Osteoblast (primary cell): ENCODE data around the gene MAPK14. TPM values are rescaled to one million over a fixed set of nuclear protein-coding genes. Genes with fewer than 3 reads are reported as not detected.

Experiments used
- DNase-seq: peaks from one replicate; pipeline ENCODE4 v3.0.0; 2011; ENCODE audit warnings: low spot score, mixed read lengths; ENCODE audit not compliant: insufficient read length; ENCODE audit errors: missing footprints
- H2AFZ ChIP-seq: 2 replicates; pipeline ENCODE4 v1.6.0; 2011; ENCODE audit warnings: mild to moderate bottlenecking, low read length
- H3K27ac ChIP-seq: 2 replicates; pipeline ENCODE4 v1.5.1; 2011; ENCODE audit warnings: mild to moderate bottlenecking, low read depth, low read length, moderate library complexity
- H3K27me3 ChIP-seq: 2 replicates; pipeline ENCODE4 v1.6.0; 2012; ENCODE audit warnings: mild to moderate bottlenecking, control low read depth, inconsistent platforms, low read length, moderate library complexity; ENCODE audit not compliant: insufficient read depth
- H3K36me3 ChIP-seq: 2 replicates; pipeline ENCODE4 v1.5.1; 2011; ENCODE audit warnings: mild to moderate bottlenecking, low read length, control low read depth, moderate library complexity; ENCODE audit not compliant: insufficient read depth
- H3K4me1 ChIP-seq: 2 replicates; pipeline ENCODE4 v1.5.1; 2011; ENCODE audit warnings: mild to moderate bottlenecking, low read length, control low read depth, moderate library complexity; ENCODE audit not compliant: insufficient read depth
- H3K4me2 ChIP-seq: 2 replicates; pipeline ENCODE4 v1.6.0; 2011; ENCODE audit warnings: mild to moderate bottlenecking, low read length; ENCODE audit not compliant: insufficient read depth
- H3K4me3 ChIP-seq: fragments of 200-600 bp; sonication (generic); 3 replicates; pipeline ENCODE4 v1.5.1; 2012; ENCODE audit warnings: mild to moderate bottlenecking, low read length, inconsistent platforms; ENCODE audit not compliant: insufficient read depth
- H3K79me2 ChIP-seq: 2 replicates; pipeline ENCODE4 v1.6.0; 2012; ENCODE audit warnings: mild to moderate bottlenecking, low read length, control low read depth, inconsistent platforms; ENCODE audit not compliant: insufficient read depth
- H3K9me3 ChIP-seq: 2 replicates; pipeline ENCODE4 v1.5.1; 2011; ENCODE audit warnings: low read depth, low read length, control low read depth
- H4K20me1 ChIP-seq: 2 replicates; pipeline ENCODE4 v1.6.0; 2012; ENCODE audit warnings: mild to moderate bottlenecking, low read length, control low read depth; ENCODE audit not compliant: insufficient read depth
- CTCF ChIP-seq: IDR thresholded peaks from 2 replicates; pipeline ENCODE4 v1.5.1; 2011; ENCODE audit warnings: mild to moderate bottlenecking, low read depth, low read length, moderate library complexity; ENCODE audit errors: extremely low read depth
- total RNA-seq: library from RNA; depleted of rRNA; stranded (reverse); fragments of >200 nt; gene quantifications from 2 replicates; pipeline ENCODE4 v1.2.3, GENCODE V29; 2012

The MAPK14 gene
- total RNA-seq, 1 donor, result 90.5 TPM

DNA sequence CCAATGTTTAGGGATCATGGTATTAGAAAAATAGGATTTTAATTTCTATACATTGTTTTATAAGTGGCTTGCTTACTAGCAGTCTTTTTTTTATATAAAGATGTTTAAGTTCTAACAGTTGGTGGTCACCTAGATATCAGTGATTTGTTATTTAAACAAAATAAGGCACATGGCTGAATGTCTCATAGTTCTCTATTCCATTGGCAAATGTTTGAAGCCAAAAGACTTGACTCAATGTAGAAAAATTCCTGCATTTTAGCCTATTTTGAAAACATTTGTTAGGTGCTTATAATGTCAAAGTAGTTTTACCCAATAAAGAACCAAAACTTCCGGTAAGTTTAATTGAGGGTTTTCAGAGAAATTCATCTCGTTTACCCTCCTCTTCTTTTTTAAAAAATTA, 26.8 kb downstream of the MAPK14 start:
- peaks cover 30% of the 10 kb centered on the region for H4K20me1 ChIP-seq
- DNase-seq, result no peak

GRCh38 chr6:36054956-36055355, 27.3 kb downstream of the MAPK14 start:
- H3K27ac ChIP-seq, result no peak overlapping the region
- H3K9me3 ChIP-seq, result no peaks in the 10 kb centered on the region
- no peak overlapping the region for H3K4me2 ChIP-seq
- peaks cover 88% of the 10 kb centered on the region for H3K79me2 ChIP-seq
- TF ChIP-seq CTCF, result no peak
- H2AFZ ChIP-seq, result no peak overlapping the region
- peaks cover 3% of the 10 kb centered on the region for H3K4me1 ChIP-seq
- peaks cover 19% of the 10 kb centered on the region for H3K36me3 ChIP-seq
- peaks cover 26% of the 10 kb centered on the region for H4K20me1 ChIP-seq
- DNase-seq, result no peak
- no peaks in the 10 kb centered on the region for H3K27me3 ChIP-seq
- H3K4me3 ChIP-seq, result no peak overlapping the region

More for the DNA sequence above, 26.8 kb downstream of the MAPK14 start:
- no peak overlapping the region for H2AFZ ChIP-seq
- no peak for TF ChIP-seq CTCF
- H3K27me3 ChIP-seq, result no peaks in the 10 kb centered on the region
- H3K9me3 ChIP-seq, result no peaks in the 10 kb centered on the region
- H3K27ac ChIP-seq, result no peak overlapping the region
- peaks cover 3% of the 10 kb centered on the region for H3K4me1 ChIP-seq
- H3K36me3 ChIP-seq, result peaks cover 13% of the 10 kb centered on the region
- H3K4me3 ChIP-seq, result no peak overlapping the region
- H3K4me2 ChIP-seq, result no peak overlapping the region
- H3K79me2 ChIP-seq, result peaks cover 88% of the 10 kb centered on the region

GRCh38 chr6:36056178-36056577, 28.6 kb downstream of the MAPK14 start:
- H3K4me3 ChIP-seq, result no peak overlapping the region
- H3K4me1 ChIP-seq, result peaks cover 3% of the 10 kb centered on the region
- no peak overlapping the region for H2AFZ ChIP-seq
- H3K27ac ChIP-seq, result no peak overlapping the region
- H3K79me2 ChIP-seq, result peaks cover 88% of the 10 kb centered on the region
- peaks cover 25% of the 10 kb centered on the region for H3K36me3 ChIP-seq
- no peaks in the 10 kb centered on the region for H3K27me3 ChIP-seq
- H3K4me2 ChIP-seq, result no peak overlapping the region
- no peak for DNase-seq
- no peaks in the 10 kb centered on the region for H3K9me3 ChIP-seq
- peaks cover 27% of the 10 kb centered on the region for H4K20me1 ChIP-seq
- TF ChIP-seq CTCF, result no peak

- no peaks in the 10 kb centered on the region for H3K9me3 ChIP-seq
- peaks cover 37% of the 10 kb centered on the region for H4K20me1 ChIP-seq
- no peak overlapping the region for H3K4me3 ChIP-seq
- no peak overlapping the region for H3K27ac ChIP-seq
- H3K27me3 ChIP-seq, result no peaks in the 10 kb centered on the region
- peaks cover 90% of the 10 kb centered on the region for H3K79me2 ChIP-seq
- peaks cover 18% of the 10 kb centered on the region for H3K36me3 ChIP-seq
- H2AFZ ChIP-seq, result no peak overlapping the region
- DNase-seq, result no peak
- H3K4me2 ChIP-seq, result no peak overlapping the region
- peaks cover 23% of the 10 kb centered on the region for H3K4me1 ChIP-seq
- TF ChIP-seq CTCF, result no peak
These were observed 33.6 kb downstream of the MAPK14 start for GRCh38 chr6:36061236-36061635.
